ENCODE data around the gene NIPA2.
"Not testable (repeated sequence)": the region's sequence is repeated elsewhere in the genome, so short reads cannot be mapped to it uniquely, and the experiment has no call there.

Gene NIPA2

DNA sequence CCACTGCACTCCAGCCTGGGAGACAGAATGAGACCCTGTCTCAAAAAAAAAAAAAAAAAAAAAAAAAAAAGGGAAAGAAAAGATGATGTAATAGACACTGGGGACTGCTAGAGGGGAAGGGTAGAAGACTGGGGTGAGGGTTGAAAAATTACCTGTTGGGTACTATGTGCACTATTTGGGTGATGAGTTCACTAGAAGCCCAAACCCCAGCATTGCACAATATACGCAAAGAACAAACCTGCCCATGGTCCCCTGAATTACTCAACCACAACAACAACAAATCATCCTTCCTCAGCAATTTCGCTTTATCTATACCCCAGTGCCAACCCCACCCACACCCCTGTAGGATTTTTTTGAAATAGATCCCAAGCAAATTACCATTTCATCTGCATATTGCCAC is 38.6 kb upstream of the NIPA2 start:
- Histone ChIP-seq H3K4me3 (ENCODE audit: low read depth, low read length) (no peak overlapping the region), H3K36me3 (replicated peaks) (no peaks in the 10 kb centered on the region), H3K27ac (no peak overlapping the region), H3K27me3 (replicated peaks) (no peaks in the 10 kb centered on the region)
- in situ Hi-C loops (cut with HindIII; ENCODE audit: low pct_ligation_motif_present, low sequenced_read_pairs), result no loop called here
- DNase-seq, result no peak
- TF ChIP-seq, protein P1, sequence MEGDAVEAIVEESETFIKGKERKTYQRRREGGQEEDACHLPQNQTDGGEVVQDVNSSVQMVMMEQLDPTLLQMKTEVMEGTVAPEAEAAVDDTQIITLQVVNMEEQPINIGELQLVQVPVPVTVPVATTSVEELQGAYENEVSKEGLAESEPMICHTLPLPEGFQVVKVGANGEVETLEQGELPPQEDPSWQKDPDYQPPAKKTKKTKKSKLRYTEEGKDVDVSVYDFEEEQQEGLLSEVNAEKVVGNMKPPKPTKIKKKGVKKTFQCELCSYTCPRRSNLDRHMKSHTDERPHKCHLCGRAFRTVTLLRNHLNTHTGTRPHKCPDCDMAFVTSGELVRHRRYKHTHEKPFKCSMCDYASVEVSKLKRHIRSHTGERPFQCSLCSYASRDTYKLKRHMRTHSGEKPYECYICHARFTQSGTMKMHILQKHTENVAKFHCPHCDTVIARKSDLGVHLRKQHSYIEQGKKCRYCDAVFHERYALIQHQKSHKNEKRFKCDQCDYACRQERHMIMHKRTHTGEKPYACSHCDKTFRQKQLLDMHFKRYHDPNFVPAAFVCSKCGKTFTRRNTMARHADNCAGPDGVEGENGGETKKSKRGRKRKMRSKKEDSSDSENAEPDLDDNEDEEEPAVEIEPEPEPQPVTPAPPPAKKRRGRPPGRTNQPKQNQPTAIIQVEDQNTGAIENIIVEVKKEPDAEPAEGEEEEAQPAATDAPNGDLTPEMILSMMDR (IDR thresholded peaks at IDR 0.05; ENCODE audit: low read depth, low read length, missing control alignments), result no peak

DNA sequence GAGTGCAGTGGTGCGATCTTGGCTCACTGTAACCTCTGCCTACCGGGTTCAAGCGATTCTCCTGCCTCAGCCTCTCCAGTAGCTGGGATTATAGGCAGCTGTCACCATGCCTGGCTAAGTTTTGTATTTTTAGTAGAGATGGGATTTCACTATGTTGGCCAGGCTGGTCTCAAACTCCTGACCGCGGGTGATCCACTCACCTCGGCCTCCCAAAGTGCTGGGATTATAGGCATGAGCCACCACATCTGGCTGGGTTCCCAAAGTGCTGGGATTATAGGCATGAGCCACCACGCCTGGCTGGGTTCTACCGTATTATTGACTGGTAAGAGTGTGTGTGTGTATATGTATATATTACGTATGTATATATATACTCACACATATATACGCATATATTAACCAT is 35.5 kb upstream of the NIPA2 start:
- DNase-seq; H3K4me3 ChIP-seq (ENCODE audit: low read depth, low read length); in situ Hi-C loops (cut with HindIII; ENCODE audit: low pct_ligation_motif_present, low sequenced_read_pairs); H3K27me3 ChIP-seq (replicated peaks); H3K27ac ChIP-seq; H3K36me3 ChIP-seq (replicated peaks): not testable (repeated sequence)

DNA sequence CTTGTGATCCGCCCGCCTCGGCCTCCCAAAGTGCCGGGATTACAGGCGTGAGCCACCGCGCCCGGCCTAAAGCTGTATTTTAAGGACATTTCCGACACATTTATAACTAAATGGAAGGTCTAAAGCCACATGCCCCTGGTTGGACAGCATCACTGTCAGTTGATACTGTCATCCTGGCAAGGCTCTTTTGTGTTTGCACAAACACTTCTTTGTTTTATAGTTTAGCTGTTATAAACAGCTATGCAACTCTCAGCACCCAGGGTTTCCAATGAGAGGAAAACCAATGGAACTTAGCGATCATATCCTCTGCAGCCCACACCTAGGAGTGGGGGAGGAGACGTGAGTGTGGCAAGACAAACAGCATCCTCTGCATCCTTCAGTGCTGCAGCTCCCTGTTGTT is 32.3 kb upstream of the NIPA2 start:
- no peaks in the 10 kb centered on the region for H3K36me3 ChIP-seq (replicated peaks)
- DNase-seq, result no peak
- TF ChIP-seq, protein P1 (IDR thresholded peaks at IDR 0.05; ENCODE audit: low read depth, low read length, missing control alignments), result no peak
- no peaks in the 10 kb centered on the region for H3K27me3 ChIP-seq (replicated peaks)
- H3K27ac ChIP-seq, result no peak overlapping the region
- in situ Hi-C loops (cut with HindIII; ENCODE audit: low pct_ligation_motif_present, low sequenced_read_pairs), result no loop called here
- H3K4me3 ChIP-seq (ENCODE audit: low read depth, low read length), result no peak overlapping the region

DNA sequence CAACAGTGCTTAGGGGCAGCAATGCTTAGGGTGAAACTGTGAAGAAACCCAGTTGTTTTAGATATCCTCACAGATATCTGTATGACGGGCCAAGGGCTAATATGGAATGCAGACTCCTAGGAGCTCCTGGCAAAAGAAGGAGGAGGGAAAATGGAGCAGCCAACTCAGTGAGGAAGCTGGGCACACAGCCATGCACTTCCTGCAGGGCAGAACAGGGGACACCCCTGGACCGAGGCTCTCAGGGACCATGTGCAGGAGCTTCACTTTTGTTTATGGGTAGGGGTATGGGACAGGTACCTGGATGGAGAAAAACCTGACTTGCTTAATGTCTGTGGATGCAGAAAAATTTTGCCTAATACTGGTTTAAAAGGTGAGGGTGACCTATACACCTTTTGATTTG is 31.8 kb upstream of the NIPA2 start:
- Histone ChIP-seq H3K4me3 (ENCODE audit: low read depth, low read length) (no peak overlapping the region), H3K27me3 (replicated peaks) (no peaks in the 10 kb centered on the region), H3K36me3 (replicated peaks) (no peaks in the 10 kb centered on the region), H3K27ac (no peak overlapping the region)
- in situ Hi-C loops (cut with HindIII; ENCODE audit: low pct_ligation_motif_present, low sequenced_read_pairs), result no loop called here
- DNase-seq, result no peak
- TF ChIP-seq, protein P1 (IDR thresholded peaks at IDR 0.05; ENCODE audit: low read depth, low read length, missing control alignments), result no peak

DNA sequence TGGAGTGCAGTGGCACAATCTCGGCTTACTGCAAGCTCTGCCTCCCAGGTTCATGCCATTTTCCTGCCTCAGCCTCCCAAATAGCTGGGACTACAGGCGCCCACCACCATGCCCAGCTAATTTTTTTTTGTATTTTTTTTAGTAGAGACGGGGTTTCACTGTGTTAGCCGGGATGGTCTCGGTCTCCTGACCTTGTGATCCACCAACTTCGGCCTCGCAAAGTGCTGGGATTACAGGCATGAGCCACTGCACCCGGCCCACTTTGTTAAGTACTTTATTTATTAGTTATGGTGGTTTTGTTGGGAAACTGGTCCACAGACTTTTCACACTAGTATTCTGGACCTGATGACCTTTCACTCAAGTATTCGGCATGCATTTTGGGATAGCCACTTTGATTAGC is 30.6 kb upstream of the NIPA2 start:
- H3K36me3 ChIP-seq (replicated peaks); H3K27ac ChIP-seq; H3K27me3 ChIP-seq (replicated peaks); DNase-seq; in situ Hi-C loops (cut with HindIII; ENCODE audit: low pct_ligation_motif_present, low sequenced_read_pairs); H3K4me3 ChIP-seq (ENCODE audit: low read depth, low read length): not testable (repeated sequence)

DNA sequence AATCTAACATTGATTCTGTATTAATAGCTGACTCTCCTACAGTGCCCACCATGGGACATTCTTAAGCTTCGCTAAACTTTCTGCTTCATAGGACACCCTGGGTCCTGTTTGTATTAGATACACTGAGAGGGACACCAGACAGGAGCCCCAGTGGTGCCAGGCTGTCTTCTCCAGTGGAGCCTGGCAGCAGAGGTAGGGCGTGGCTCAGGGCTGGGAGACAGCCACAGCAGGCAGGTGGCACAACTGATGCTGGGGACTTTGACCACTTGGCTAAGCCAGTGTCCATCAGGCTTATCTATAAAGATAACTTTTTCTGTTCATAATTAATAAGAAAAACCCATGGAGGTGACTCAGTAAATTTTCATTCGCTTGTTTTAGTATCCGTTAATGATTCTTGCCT is 30.2 kb upstream of the NIPA2 start:
- TF ChIP-seq, protein P1 (IDR thresholded peaks at IDR 0.05; ENCODE audit: low read depth, low read length, missing control alignments), result no peak

DNA sequence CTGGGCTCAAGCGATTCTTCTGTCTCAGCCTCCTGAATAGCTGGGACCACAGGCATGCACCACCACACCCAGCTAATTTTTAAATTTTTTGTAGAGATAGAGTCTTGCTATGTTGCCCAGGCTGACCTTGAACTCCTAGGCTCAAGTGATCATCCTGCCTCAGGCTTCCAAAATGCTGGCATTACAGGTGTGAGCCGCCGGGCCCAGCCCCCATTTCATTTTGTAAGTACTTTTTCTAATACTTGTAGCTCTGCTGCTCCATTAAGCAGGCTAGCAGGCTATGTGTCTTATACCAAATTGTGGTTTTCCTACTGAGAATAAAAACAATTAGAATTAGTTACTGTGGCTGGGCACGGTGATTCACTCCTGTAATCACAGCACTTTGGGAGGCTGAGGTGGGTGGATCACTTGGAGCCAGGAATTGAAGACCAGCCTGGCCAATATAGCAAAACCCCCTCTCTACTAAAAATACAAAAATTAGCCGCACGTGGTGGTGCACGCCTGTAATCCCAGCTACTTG is 29.6 kb upstream of the NIPA2 start:
- in situ Hi-C loops (cut with HindIII; ENCODE audit: low pct_ligation_motif_present, low sequenced_read_pairs), result no loop called here
- TF ChIP-seq, protein P1 (IDR thresholded peaks at IDR 0.05; ENCODE audit: low read depth, low read length, missing control alignments), result no peak
- no peaks in the 10 kb centered on the region for H3K36me3 ChIP-seq (replicated peaks)
- no peaks in the 10 kb centered on the region for H3K27me3 ChIP-seq (replicated peaks)
- DNase-seq, result no peak
- H3K4me3 ChIP-seq (ENCODE audit: low read depth, low read length), result no peak overlapping the region
- H3K27ac ChIP-seq, result no peak overlapping the region

More for the DNA sequence above, 30.2 kb upstream of the NIPA2 start:
- Histone ChIP-seq H3K27ac (no peak overlapping the region), H3K36me3 (replicated peaks) (no peaks in the 10 kb centered on the region), H3K4me3 (ENCODE audit: low read depth, low read length) (no peak overlapping the region), H3K27me3 (replicated peaks) (no peaks in the 10 kb centered on the region)
- no peak for DNase-seq
- in situ Hi-C loops (cut with HindIII; ENCODE audit: low pct_ligation_motif_present, low sequenced_read_pairs), result no loop called here
